Nephron progenitor cell (in vitro differentiated cells): ENCODE measurements around the gene DNAI7.

ENCODE experiments used
- DNase-seq: peaks from one replicate; pipeline ENCODE4 v3.0.0; 2021
- H3K27ac Mint-ChIP-seq: 2 replicates; pipeline ENCODE4 v1.8.0; 2021; ENCODE audit warnings: mild to moderate bottlenecking, moderate library complexity, mixed read lengths
- H3K27me3 Mint-ChIP-seq: 2 replicates; pipeline ENCODE4 v1.8.0; 2021; ENCODE audit warnings: mild to moderate bottlenecking, low read depth, mixed read lengths; ENCODE audit not compliant: poor library complexity
- H3K36me3 Mint-ChIP-seq: 2 replicates; pipeline ENCODE4 v1.8.0; 2021; ENCODE audit warnings: low read depth, mixed read lengths
- H3K4me1 Mint-ChIP-seq: 2 replicates; pipeline ENCODE4 v1.8.0; 2021; ENCODE audit warnings: mixed read lengths
- H3K4me3 Mint-ChIP-seq: 2 replicates; pipeline ENCODE4 v1.8.0; 2021; ENCODE audit warnings: mild to moderate bottlenecking, moderate library complexity, mixed read lengths
- H3K9me3 Mint-ChIP-seq: 2 replicates; pipeline ENCODE4 v1.8.0; 2021; ENCODE audit warnings: mild to moderate bottlenecking, moderate library complexity, mixed read lengths
- TF ChIP-seq, protein P1 (sequence below): fragments of 200-600 bp; sonication (generic); IDR thresholded peaks from 2 replicates; pipeline ENCODE4 v1.5.0; 2021; ENCODE audit warnings: antibody characterized with exemption

DNAI7 gene

DNA sequence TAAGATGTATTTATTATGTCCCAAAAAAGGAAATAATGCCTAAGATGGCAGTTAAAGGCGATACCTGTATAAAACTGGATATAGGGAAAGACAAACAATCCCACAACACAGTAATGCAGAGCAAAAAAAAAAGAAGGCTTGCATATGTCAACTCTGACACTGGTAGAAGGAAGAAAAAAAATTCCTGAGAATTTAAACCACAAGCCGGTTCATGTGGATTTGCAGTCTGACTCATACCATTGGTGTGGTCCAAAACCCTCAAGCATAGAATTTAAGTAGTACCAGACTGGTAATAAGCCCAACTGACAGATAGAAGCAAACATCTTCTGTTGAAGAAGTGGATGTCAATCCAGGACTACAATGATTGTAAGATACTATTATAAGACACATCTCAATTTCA is 7.2 kb downstream of the DNAI7 start:
- no peak for DNase-seq
- Mint-ChIP-seq H3K27me3 (no peaks in the 10 kb centered on the region), H3K4me1 (no peaks in the 10 kb centered on the region), H3K9me3 (no peaks in the 10 kb centered on the region), H3K27ac (no peak overlapping the region), H3K4me3 (no peak overlapping the region), H3K36me3 (no peaks in the 10 kb centered on the region)
- TF ChIP-seq, protein P1, sequence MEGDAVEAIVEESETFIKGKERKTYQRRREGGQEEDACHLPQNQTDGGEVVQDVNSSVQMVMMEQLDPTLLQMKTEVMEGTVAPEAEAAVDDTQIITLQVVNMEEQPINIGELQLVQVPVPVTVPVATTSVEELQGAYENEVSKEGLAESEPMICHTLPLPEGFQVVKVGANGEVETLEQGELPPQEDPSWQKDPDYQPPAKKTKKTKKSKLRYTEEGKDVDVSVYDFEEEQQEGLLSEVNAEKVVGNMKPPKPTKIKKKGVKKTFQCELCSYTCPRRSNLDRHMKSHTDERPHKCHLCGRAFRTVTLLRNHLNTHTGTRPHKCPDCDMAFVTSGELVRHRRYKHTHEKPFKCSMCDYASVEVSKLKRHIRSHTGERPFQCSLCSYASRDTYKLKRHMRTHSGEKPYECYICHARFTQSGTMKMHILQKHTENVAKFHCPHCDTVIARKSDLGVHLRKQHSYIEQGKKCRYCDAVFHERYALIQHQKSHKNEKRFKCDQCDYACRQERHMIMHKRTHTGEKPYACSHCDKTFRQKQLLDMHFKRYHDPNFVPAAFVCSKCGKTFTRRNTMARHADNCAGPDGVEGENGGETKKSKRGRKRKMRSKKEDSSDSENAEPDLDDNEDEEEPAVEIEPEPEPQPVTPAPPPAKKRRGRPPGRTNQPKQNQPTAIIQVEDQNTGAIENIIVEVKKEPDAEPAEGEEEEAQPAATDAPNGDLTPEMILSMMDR, result no peak

DNA sequence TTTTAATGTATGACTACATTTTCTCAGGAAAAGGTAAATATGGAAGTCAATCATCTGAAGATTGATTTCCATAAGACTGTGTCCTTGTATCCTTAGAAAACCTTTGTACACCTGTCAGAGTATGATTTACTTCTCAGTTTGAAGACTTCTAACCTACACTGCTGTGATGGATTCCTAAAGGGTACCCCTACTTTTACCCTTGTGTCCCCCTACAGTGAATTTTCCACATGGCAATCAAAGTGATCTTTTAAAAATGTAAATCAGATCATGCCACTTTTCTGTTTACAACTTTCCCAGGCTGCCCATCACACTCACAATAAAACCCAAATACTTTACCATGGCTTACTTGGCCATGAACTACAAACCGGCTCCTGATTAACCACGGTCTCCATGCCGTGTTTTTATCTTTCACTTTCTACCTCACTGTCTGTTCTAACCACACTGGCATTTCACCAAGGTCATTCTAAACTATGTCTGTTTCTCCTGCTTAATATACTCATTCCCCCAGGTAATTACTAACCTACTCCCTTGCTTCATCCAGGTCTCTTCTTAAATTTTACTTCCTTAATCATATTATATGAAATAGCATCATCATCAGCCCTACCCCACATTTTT is 8.1 kb downstream of the DNAI7 start:
- peaks cover 2% of the 10 kb centered on the region for H3K27me3 Mint-ChIP-seq
- H3K4me3 Mint-ChIP-seq, result no peak overlapping the region
- H3K36me3 Mint-ChIP-seq, result no peaks in the 10 kb centered on the region
- no peaks in the 10 kb centered on the region for H3K9me3 Mint-ChIP-seq
- no peak for DNase-seq
- TF ChIP-seq, protein P1, result no peak
- no peak overlapping the region for H3K27ac Mint-ChIP-seq
- no peaks in the 10 kb centered on the region for H3K4me1 Mint-ChIP-seq

DNA sequence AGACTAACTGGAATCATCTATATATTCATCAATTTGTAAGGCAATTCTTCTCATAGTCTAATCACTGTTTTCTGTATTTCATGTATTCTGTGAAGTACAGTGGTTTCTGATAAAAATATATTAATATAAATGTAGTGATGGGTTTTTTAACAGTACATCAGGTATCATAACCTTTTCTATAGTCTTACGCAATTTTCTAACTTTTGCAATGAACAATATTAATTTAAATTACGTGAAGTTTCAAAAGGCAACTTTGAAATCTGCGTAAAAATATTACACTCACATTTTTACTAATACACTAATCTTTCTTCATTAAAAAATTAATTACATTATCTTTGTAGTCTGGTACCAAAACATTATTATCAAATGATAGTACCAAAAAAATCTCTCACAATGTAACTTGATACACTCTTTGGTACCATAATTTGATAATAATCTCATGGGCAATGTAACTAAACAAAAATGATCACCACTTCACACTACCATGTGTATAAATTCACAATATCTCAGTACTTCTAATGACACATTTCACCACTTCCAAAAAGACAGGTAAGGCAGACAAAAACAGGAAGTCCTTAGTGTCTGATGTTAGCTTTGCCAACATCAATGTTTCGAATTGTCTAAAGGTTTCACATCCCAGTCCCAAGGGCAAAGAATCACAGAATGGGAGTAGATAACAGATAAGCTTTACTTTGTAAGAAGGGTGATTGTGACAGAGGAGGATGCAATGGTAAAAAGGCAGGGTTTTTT is 8.7 kb downstream of the DNAI7 start:
- no peak overlapping the region for H3K27ac Mint-ChIP-seq
- no peaks in the 10 kb centered on the region for H3K9me3 Mint-ChIP-seq
- H3K27me3 Mint-ChIP-seq, result peaks cover 2% of the 10 kb centered on the region
- DNase-seq, result no peak
- no peaks in the 10 kb centered on the region for H3K4me1 Mint-ChIP-seq
- TF ChIP-seq, protein P1, result no peak
- H3K36me3 Mint-ChIP-seq, result no peaks in the 10 kb centered on the region
- no peak overlapping the region for H3K4me3 Mint-ChIP-seq

DNA sequence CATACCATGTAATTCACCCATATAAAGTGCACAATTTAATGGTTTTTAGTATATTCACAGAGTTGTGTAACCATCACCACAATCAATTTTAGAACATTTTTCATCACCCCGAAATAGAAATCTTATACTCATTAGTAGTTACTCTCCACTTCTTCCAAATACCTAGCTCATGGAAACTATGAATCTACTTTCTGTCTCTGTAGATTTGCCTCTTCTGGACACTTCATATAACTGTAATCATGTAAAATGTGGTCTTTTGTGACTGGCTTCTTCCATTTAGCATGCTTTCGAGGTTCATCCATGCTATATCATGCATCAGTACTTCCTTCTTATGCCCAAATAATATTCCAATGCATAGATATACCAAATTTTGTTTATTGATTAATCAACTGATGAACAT is 10.8 kb downstream of the DNAI7 start:
- no peaks in the 10 kb centered on the region for H3K36me3 Mint-ChIP-seq

DNA sequence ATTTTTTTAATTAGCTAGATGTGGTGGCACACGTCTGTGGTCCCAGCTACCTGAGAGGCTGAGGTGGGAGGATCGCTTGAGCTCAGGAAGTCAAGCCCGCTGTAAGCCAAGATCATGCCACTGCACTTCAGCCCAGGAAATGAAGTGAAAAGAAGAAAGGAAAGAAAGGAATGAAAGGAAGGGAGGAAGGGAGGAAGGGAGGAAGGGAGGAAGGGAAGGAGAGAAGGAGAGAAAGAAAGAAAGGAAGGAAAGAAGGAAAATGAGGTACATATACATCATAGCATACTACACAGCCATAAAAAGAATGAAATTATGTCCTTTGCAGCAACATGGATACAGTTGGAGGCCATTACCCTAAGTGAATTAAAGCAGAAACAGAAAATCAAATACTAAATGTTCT is 12.2 kb downstream of the DNAI7 start:
- DNase-seq, result no peak
- no peaks in the 10 kb centered on the region for H3K9me3 Mint-ChIP-seq
- no peak overlapping the region for H3K4me3 Mint-ChIP-seq
- peaks cover 5% of the 10 kb centered on the region for H3K27me3 Mint-ChIP-seq
- H3K36me3 Mint-ChIP-seq, result no peaks in the 10 kb centered on the region
- no peak overlapping the region for H3K27ac Mint-ChIP-seq
- TF ChIP-seq, protein P1, result no peak
- H3K4me1 Mint-ChIP-seq, result no peaks in the 10 kb centered on the region

More for the DNA sequence above, 10.8 kb downstream of the DNAI7 start:
- no peaks in the 10 kb centered on the region for H3K9me3 Mint-ChIP-seq
- no peak for DNase-seq
- H3K27ac Mint-ChIP-seq, result no peak overlapping the region
- no peak overlapping the region for H3K4me3 Mint-ChIP-seq
- no peaks in the 10 kb centered on the region for H3K4me1 Mint-ChIP-seq
- peaks cover 5% of the 10 kb centered on the region for H3K27me3 Mint-ChIP-seq
- TF ChIP-seq, protein P1, result no peak

DNA sequence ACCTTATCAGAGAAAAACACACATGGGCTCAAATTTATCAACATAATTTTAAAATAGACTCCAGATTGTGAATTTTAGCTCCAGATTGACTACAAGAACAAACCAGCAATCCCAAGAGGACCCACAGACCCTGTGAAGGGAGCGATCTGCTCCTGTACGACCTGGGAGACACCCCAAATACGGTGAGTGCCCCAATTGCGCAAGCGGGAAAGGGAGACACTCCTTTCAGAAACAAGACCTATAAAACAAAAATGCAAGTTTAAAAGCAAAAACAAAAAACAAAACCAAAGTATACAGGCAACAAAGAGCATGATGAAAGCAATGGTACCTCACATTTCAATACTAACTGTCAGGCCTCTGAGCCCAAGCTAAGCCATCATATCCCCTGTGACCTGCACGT is 32.1 kb downstream of the DNAI7 start:
- no peak for DNase-seq
- Mint-ChIP-seq H3K4me1 (no peaks in the 10 kb centered on the region), H3K27me3 (no peaks in the 10 kb centered on the region), H3K4me3 (no peak overlapping the region), H3K27ac (no peak overlapping the region), H3K9me3 (no peaks in the 10 kb centered on the region), H3K36me3 (no peaks in the 10 kb centered on the region)
- TF ChIP-seq, protein P1, result no peak
